Activated CD8-positive, alpha-beta memory T cell treated with anti-CD3 and anti-CD28 coated beads, Interleukin-2, amount 50 U/mL, for 4 hours (primary cell): Measurements from ENCODE around the gene SYNE2.

ENCODE experiments used
- DNase-seq: peaks from one replicate; pipeline ENCODE4 v3.0.0-alpha.2; 2020

Gene SYNE2

GRCh38 chr14:64232944-64233343 is 380.1 kb downstream of the SYNE2 start:
- DNase-seq = no peak

GRCh38 chr14:64233531-64234190 is 380.9 kb downstream of the SYNE2 start:
- no peak for DNase-seq

GRCh38 chr14:64234877-64235651 is 382.3 kb downstream of the SYNE2 start:
- no peak for DNase-seq

GRCh38 chr14:64235652-64236640 is 383.1 kb downstream of the SYNE2 start:
- DNase-seq = no peak

- DNase-seq = no peak
These were observed 385.2 kb downstream of the SYNE2 start for GRCh38 chr14:64238049-64238448.

- DNase-seq = no peak
These were observed 385.8 kb downstream of the SYNE2 start for GRCh38 chr14:64238631-64239030.

GRCh38 chr14:64244279-64244678 is 391.5 kb downstream of the SYNE2 start:
- DNase-seq = no peak

- no peak for DNase-seq
These were observed 392.7 kb downstream of the SYNE2 start for GRCh38 chr14:64245491-64245890.

- no peak for DNase-seq
These were observed 393.9 kb downstream of the SYNE2 start for GRCh38 chr14:64246688-64247087.

- DNase-seq = no peak
These were observed 394.4 kb downstream of the SYNE2 start for GRCh38 chr14:64247195-64247594.

GRCh38 chr14:64248689-64249088 is 395.9 kb downstream of the SYNE2 start:
- DNase-seq = no peak

GRCh38 chr14:64249363-64249762 is 396.6 kb downstream of the SYNE2 start:
- DNase-seq = no peak

- DNase-seq = no peak
These were observed 400.9 kb downstream of the SYNE2 start for GRCh38 chr14:64253672-64254071.

GRCh38 chr14:64255756-64256155 is 403.0 kb downstream of the SYNE2 start:
- no peak for DNase-seq

GRCh38 chr14:64260418-64260817 is 407.6 kb downstream of the SYNE2 start:
- DNase-seq = no peak

GRCh38 chr14:64265222-64265621 is 412.4 kb downstream of the SYNE2 start:
- DNase-seq = no peak

GRCh38 chr14:64266239-64266638 is 413.4 kb downstream of the SYNE2 start:
- DNase-seq = no peak

- no peak for DNase-seq
These were observed 419.2 kb downstream of the SYNE2 start for GRCh38 chr14:64272019-64272418.
